Endodermal cell (in vitro differentiated cells): ENCODE measurements around the gene CMTM7. TPM values are rescaled to one million over a fixed set of nuclear protein-coding genes. Genes with fewer than 3 reads are reported as not detected.
A peak's percentile ranks its signal among the peaks of the same experiment; 100 is the strongest.

Source experiments
- DNase-seq: peaks from one replicate; pipeline ENCODE4 v3.0.0-alpha.2; 2017
- H3K27ac ChIP-seq: 2 replicates; pipeline ENCODE4 v1.5.1; 2013; ENCODE audit warnings: mild to moderate bottlenecking, low read depth, low read length, moderate library complexity
- H3K27me3 ChIP-seq: 2 replicates; pipeline ENCODE4 v1.6.1; 2013; ENCODE audit warnings: mild to moderate bottlenecking, low read length, moderate library complexity; ENCODE audit not compliant: insufficient read depth, control insufficient read depth, poor library complexity, severe bottlenecking
- H3K36me3 ChIP-seq: 2 replicates; pipeline ENCODE4 v1.7.0; 2013; ENCODE audit warnings: mild to moderate bottlenecking, low read length, moderate library complexity; ENCODE audit not compliant: control insufficient read depth, insufficient read depth
- H3K4me1 ChIP-seq: one replicate; pipeline ENCODE4 v1.7.0; 2013; ENCODE audit warnings: low read length; ENCODE audit not compliant: control insufficient read depth, insufficient read depth
- H3K4me3 ChIP-seq: 2 replicates; pipeline ENCODE4 v1.5.1; 2013; ENCODE audit warnings: mild to moderate bottlenecking, low read length, moderate library complexity
- H3K9ac ChIP-seq: 2 replicates; pipeline ENCODE4 v1.6.1; 2013; ENCODE audit warnings: mild to moderate bottlenecking, low read length, moderate library complexity; ENCODE audit not compliant: poor library complexity, severe bottlenecking; ENCODE audit errors: extremely low read depth
- H3K9me3 ChIP-seq: 2 replicates; pipeline ENCODE4 v1.6.1; 2013; ENCODE audit warnings: mild to moderate bottlenecking, low read length, moderate library complexity; ENCODE audit not compliant: control insufficient read depth
- H3K27ac Mint-ChIP-seq: 2 replicates; pipeline ENCODE4 v1.8.0; 2020; ENCODE audit warnings: mixed read lengths
- H3K27me3 Mint-ChIP-seq: 2 replicates; pipeline ENCODE4 v1.8.0; 2021; ENCODE audit warnings: mild to moderate bottlenecking, mixed read lengths; ENCODE audit not compliant: insufficient read depth
- H3K36me3 Mint-ChIP-seq: 2 replicates; pipeline ENCODE4 v1.8.0; 2020; ENCODE audit warnings: low read depth, mixed read lengths
- H3K4me1 Mint-ChIP-seq: 2 replicates; pipeline ENCODE4 v1.8.0; 2020; ENCODE audit warnings: mixed read lengths
- H3K4me3 Mint-ChIP-seq: 2 replicates; pipeline ENCODE4 v1.8.0; 2020; ENCODE audit warnings: mild to moderate bottlenecking, moderate library complexity, mixed read lengths
- H3K9me3 Mint-ChIP-seq: 2 replicates; pipeline ENCODE4 v1.8.0; 2020; ENCODE audit warnings: mild to moderate bottlenecking, mixed read lengths
- WGBS, 2 experiments: methylation state at CpG; one replicate each; pipeline versions ENCODE4 v1.1.5 to v1.1.7; 2013; ENCODE audit warnings: missing lambda C conversion rate in 2 of 2, mixed read lengths in 1 of 2; ENCODE audit not compliant: insufficient coverage in 1 of 2, insufficient read length in 1 of 2; 5-methylcytosine and 5-hydroxymethylcytosine counted together
- total RNA-seq, 2 donors: library from RNA; stranded (reverse); fragmentation: NEBNext Ultra II Directional in 1 of 2; extraction: Animal tissue kit (Norgen Biotek cat#: 25700) in 1 of 2; gene quantifications; 2 replicates in 1 of 2; 3 replicates in 1 of 2; pipeline ENCODE4 v1.2.1, GENCODE V29; 2021
- TF ChIP-seq, protein P1 (sequence below): fragments of 200-600 bp; sonication (generic); conservative IDR thresholded peaks from 2 replicates; pipeline ENCODE4 v1.5.0; 2021; ENCODE audit warnings: antibody characterized with exemption, mild to moderate bottlenecking

CMTM7 gene
- total RNA-seq, 2 donors from 2014 or later = 11.1 TPM

DNA sequence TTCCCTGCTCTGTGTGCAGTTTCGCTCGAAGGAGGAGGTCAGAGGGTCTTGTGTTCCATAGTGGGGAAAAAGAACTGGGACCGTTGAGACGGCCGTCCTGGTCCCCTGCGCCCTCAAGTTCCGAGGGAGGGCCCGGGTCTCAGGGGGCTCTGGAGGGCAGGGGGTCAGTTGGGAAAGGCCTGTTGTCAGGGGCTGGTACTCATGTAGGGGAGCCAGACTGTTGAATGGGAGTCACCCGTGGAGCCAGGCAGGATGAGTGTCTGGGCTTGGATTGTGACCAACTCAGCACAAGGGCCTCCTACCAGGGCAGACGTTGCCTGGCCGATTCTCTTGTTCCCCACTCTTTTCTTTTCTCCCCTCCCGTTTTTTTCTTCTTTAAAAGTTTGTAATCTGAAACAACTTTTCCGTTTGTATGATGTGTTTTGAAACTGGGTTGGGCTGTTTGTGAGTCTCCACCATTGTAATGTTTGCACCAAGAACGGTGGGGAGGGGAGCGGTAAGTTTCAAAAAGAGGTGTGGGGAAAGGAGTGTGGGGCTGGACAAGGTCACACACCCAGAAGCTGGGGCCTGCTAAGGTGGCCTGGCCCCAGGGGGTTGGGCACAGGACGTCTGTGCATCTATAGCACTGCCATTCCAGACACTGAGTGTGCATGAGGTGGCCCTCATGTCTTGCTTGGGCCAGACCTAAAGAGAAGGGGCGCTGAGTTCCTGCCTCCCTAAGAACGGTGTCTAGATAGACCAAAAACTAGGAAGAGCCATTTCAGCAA is 1.1 kb downstream of the CMTM7 start:
- peaks cover 42% of the 10 kb centered on the region for H3K27me3 Mint-ChIP-seq
- no peaks in the 10 kb centered on the region for H3K9me3 Mint-ChIP-seq
- no peaks in the 10 kb centered on the region for H3K36me3 Mint-ChIP-seq
- no peak for DNase-seq
- TF ChIP-seq, protein P1, sequence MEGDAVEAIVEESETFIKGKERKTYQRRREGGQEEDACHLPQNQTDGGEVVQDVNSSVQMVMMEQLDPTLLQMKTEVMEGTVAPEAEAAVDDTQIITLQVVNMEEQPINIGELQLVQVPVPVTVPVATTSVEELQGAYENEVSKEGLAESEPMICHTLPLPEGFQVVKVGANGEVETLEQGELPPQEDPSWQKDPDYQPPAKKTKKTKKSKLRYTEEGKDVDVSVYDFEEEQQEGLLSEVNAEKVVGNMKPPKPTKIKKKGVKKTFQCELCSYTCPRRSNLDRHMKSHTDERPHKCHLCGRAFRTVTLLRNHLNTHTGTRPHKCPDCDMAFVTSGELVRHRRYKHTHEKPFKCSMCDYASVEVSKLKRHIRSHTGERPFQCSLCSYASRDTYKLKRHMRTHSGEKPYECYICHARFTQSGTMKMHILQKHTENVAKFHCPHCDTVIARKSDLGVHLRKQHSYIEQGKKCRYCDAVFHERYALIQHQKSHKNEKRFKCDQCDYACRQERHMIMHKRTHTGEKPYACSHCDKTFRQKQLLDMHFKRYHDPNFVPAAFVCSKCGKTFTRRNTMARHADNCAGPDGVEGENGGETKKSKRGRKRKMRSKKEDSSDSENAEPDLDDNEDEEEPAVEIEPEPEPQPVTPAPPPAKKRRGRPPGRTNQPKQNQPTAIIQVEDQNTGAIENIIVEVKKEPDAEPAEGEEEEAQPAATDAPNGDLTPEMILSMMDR = no peak
- Histone ChIP-seq H3K4me3 (peak overlapping the region; percentile 75), H3K9me3 (no peaks in the 10 kb centered on the region), H3K4me1 (no peaks in the 10 kb centered on the region), H3K36me3 (no peaks in the 10 kb centered on the region), H3K27ac (peak overlapping the region; percentile 64), H3K27me3 (peaks cover 43% of the 10 kb centered on the region), H3K9ac (peak overlapping the region; percentile 15)
- WGBS, 2 experiments = 42% methylated on average over 5 to 18 of the region's 18 CpGs
- peaks cover 13% of the 10 kb centered on the region for H3K4me1 Mint-ChIP-seq
- peak overlapping the region; percentile 82 for H3K27ac Mint-ChIP-seq
- H3K4me3 Mint-ChIP-seq = peak overlapping the region; percentile 81

DNA sequence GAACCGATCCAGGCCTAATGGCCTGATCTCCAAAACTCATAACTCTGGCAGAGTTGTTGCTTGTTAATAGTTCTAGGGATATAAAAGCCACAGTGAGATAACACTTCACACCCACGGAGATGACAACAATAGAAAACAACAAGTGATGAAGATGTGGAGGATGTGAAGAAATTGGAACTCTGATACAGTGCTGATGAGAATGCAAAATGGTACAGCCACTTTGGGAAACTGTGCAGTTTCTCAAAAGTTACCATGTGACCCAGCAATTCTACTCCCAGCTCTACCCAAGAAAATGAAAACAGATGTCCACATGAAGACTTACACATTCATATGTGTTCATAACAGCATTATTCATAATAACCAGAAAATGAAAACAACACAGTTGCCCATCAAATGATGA is 3.8 kb downstream of the CMTM7 start:
- Mint-ChIP-seq H3K27me3 (peaks cover 24% of the 10 kb centered on the region), H3K27ac (no peak overlapping the region), H3K36me3 (no peaks in the 10 kb centered on the region), H3K4me3 (no peak overlapping the region), H3K4me1 (peaks cover 22% of the 10 kb centered on the region), H3K9me3 (no peaks in the 10 kb centered on the region)
- WGBS, 2 experiments = 90 to 93% methylated on average over 2 of the region's 2 CpGs
- Histone ChIP-seq H3K9ac (no peak overlapping the region), H3K36me3 (no peaks in the 10 kb centered on the region), H3K27me3 (peaks cover 21% of the 10 kb centered on the region), H3K4me1 (no peaks in the 10 kb centered on the region), H3K4me3 (no peak overlapping the region), H3K9me3 (no peaks in the 10 kb centered on the region), H3K27ac (no peak overlapping the region)
- TF ChIP-seq, protein P1 = no peak
- DNase-seq = no peak

DNA sequence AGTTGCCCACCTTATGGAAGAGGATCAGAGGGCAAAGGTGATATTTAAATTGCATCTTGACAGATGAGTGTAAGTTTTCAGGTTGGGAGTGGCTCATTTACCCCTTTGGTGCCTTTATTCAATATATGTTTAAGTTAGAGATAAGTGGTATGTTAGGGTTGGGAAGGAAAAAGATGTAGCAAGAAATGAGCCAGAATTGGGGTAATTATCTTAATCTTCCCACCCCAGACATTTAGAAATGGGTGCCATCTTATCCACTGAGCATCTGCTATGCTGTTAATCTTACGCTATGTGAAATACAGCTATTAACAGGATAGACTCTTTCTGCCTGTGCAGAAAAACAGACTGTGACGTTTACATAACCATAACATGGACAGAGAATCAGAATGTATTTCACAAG is 6.3 kb downstream of the CMTM7 start:
- Histone ChIP-seq H3K4me3 (no peak overlapping the region), H3K27ac (no peak overlapping the region), H3K9me3 (no peaks in the 10 kb centered on the region), H3K27me3 (peaks cover 10% of the 10 kb centered on the region), H3K9ac (no peak overlapping the region), H3K4me1 (peaks cover 3% of the 10 kb centered on the region), H3K36me3 (no peaks in the 10 kb centered on the region)
- peaks cover 8% of the 10 kb centered on the region for H3K27me3 Mint-ChIP-seq
- no peaks in the 10 kb centered on the region for H3K9me3 Mint-ChIP-seq
- TF ChIP-seq, protein P1 = no peak
- WGBS, 2 experiments = 97 to 100% methylated on average over 2 of the region's 2 CpGs
- peaks cover 25% of the 10 kb centered on the region for H3K4me1 Mint-ChIP-seq
- DNase-seq = no peak
- no peak overlapping the region for H3K27ac Mint-ChIP-seq
- no peaks in the 10 kb centered on the region for H3K36me3 Mint-ChIP-seq
- no peak overlapping the region for H3K4me3 Mint-ChIP-seq
